Measurements from ENCODE around the gene DDOST. TPM values are rescaled to one million over a fixed set of nuclear protein-coding genes. Genes with fewer than 3 reads are reported as not detected.

The DDOST gene
- polyA plus RNA-seq, 2 of the 4 experiments (the other 2 are of a cell fraction) = 158 to 231 TPM

DNA sequence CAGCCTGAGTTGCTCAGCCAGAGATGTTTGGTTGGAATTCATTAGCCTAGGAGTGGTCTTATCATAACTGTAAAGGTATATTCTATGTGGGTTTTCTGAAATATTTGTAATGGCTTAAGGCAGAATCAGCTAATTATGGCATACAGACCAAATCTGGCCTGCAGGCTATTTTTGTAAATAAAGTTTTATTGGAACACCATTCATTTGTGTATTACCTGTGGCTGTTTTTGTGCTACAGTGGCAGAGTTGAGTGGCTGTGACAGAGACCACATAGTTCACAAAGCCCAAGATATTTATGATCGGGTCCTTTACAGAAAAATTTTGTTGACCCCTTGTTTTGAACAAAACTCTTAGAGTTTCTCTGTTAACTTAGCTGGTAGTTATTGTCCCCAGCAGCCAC is 7.4 kb upstream of the DDOST start:
- Histone ChIP-seq H3K4me1 (no peaks in the 10 kb centered on the region), H3K9me3 (no peaks in the 10 kb centered on the region), H3K4me2 (no peak overlapping the region), H3K4me3 (no peak overlapping the region), H3K27ac (no peak overlapping the region)
- TF ChIP-seq SMC3 (IDR thresholded peaks at IDR 0.05) (no peak), CHD2 (IDR thresholded peaks at IDR 0.05; ENCODE audit: low read length, partially characterized antibody) (no peak), PHF8 (IDR thresholded peaks at IDR 0.05; ENCODE audit: borderline replicate concordance, low read depth) (no peak), HOXB13 (CRISPR knock-in tag; IDR thresholded peaks at IDR 0.05; ENCODE audit: low read depth) (no peak), NFE2L2 (conservative IDR thresholded peaks at IDR 0.05; ENCODE audit: low read length) (no peak)
- DNase-seq (ENCODE audit: low read depth in 1 of 2, low spot score in 1 of 2) = no peak
- CTCF ChIA-PET = no interaction called here
- WGBS (ENCODE audit: missing lambda C conversion rate) = 95% methylated on average over 1 of the region's 1 CpG
- POLR2A ChIA-PET = no interaction called here
- no peak for FAIRE-seq
- no peak for ATAC-seq

GRCh38 chr1:20666804-20667203 is 5.6 kb upstream of the DDOST start:
- Histone ChIP-seq H3K4me1 (peaks cover 6% of the 10 kb centered on the region; the same call in 1 of the 3 replicates), H3K4me3 (no peak overlapping the region), H3K9me3 (no peaks in the 10 kb centered on the region), H3K4me2 (no peak overlapping the region), H3K27ac (no peak overlapping the region)
- DNase-seq (ENCODE audit: low read depth in 1 of 2, low spot score in 1 of 2) = peak; percentile 41 to 46
- WGBS (ENCODE audit: missing lambda C conversion rate) = no CpG with 5 or more reads among the region's 1 CpG
- ATAC-seq = peak in 1 of 2 experiments; percentile 63; a peak in 3 of 6 replicates
- no peak for FAIRE-seq
- ChIA-PET CTCF (interaction anchor here (0.7 to 1.1 kb wide), 3 partner anchors 92 to 454 kb away, joined by 3 to 6 read pairs (median 3); no protein-coding TSS in a partner anchor), POLR2A (no interaction called here)
- TF ChIP-seq USF2 (IDR thresholded peaks at IDR 0.05) = peak; percentile 89
- TF ChIP-seq NFE2L2 (conservative IDR thresholded peaks at IDR 0.05; ENCODE audit: low read length) = no peak

GRCh38 chr1:20666146-20666545 is 5.0 kb upstream of the DDOST start:
- no peaks in the 10 kb centered on the region for H3K9me3 ChIP-seq
- no peak overlapping the region for H3K4me2 ChIP-seq
- ChIA-PET CTCF (interaction anchor here (0.7 to 1.2 kb wide), 4 partner anchors 91 to 454 kb away, joined by 3 to 6 read pairs (median 3); no protein-coding TSS in a partner anchor), POLR2A (no interaction called here)
- 98% methylated on average over 7 of the region's 16 CpGs for WGBS (ENCODE audit: missing lambda C conversion rate)
- ATAC-seq = no peak
- H3K4me1 ChIP-seq = peaks cover 6% of the 10 kb centered on the region; the same call in 1 of the 3 replicates
- FAIRE-seq = no peak
- H3K27ac ChIP-seq = no peak overlapping the region
- TF ChIP-seq TP53 (CRISPR knock-in tag; IDR thresholded peaks at IDR 0.05) (no peak), NPAS2 (CRISPR knock-in tag; IDR thresholded peaks at IDR 0.05; ENCODE audit: borderline replicate concordance) (no peak), RCOR1 (IDR thresholded peaks at IDR 0.05; ENCODE audit: low read depth, low read length) (no peak), NR3C1 (IDR thresholded peaks at IDR 0.05) (no peak)
- DNase-seq (ENCODE audit: low read depth in 1 of 2, low spot score in 1 of 2) = no peak
- no peak overlapping the region for H3K4me3 ChIP-seq

DNA sequence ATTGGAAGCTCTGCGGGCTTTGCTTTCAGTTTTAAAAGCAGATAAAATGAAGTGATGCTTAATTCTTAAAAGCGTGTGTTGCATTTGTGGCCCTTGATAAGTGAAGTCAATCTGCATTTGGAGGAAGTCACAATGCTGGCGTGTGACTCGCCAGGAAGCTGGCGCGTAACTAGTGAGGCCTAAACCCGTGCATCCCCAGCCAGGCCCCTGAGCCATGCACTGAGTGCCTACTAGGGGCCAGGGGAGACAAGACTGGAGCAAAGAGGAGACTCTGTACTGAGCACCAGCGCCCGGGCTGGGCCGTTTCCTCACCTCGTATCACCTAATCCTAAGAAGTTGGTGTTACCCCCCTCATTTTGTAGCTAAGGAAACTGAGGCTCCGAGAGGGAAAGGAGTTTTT is 4.6 kb upstream of the DDOST start:
- H3K27ac ChIP-seq = no peak overlapping the region
- H3K4me1 ChIP-seq = peaks cover 6% of the 10 kb centered on the region; the same call in 1 of the 3 replicates
- CTCF ChIA-PET = interaction anchor here (1.2 kb wide), 1 partner anchor 144 kb away, joined by 3 read pairs; no protein-coding TSS in a partner anchor
- 89% methylated on average over 12 of the region's 12 CpGs for WGBS (ENCODE audit: missing lambda C conversion rate)
- no peak overlapping the region for H3K4me2 ChIP-seq
- no peak for TF ChIP-seq MAFK (IDR thresholded peaks at IDR 0.05; ENCODE audit: partially characterized antibody)
- TF ChIP-seq ZSCAN20 (CRISPR knock-in tag; IDR thresholded peaks at IDR 0.05) = no peak
- TF ChIP-seq, protein P1, sequence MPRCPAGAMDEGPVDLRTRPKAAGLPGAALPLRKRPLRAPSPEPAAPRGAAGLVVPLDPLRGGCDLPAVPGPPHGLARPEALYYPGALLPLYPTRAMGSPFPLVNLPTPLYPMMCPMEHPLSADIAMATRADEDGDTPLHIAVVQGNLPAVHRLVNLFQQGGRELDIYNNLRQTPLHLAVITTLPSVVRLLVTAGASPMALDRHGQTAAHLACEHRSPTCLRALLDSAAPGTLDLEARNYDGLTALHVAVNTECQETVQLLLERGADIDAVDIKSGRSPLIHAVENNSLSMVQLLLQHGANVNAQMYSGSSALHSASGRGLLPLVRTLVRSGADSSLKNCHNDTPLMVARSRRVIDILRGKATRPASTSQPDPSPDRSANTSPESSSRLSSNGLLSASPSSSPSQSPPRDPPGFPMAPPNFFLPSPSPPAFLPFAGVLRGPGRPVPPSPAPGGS (IDR thresholded peaks at IDR 0.05) = no peak
- no peak for TF ChIP-seq HEYL (CRISPR knock-in tag; IDR thresholded peaks at IDR 0.05)
- no peak for TF ChIP-seq SREBF2 (IDR thresholded peaks at IDR 0.05)
- no peak for TF ChIP-seq NFE2L2 (conservative IDR thresholded peaks at IDR 0.05; ENCODE audit: low read length)
- no peak for TF ChIP-seq FOXS1 (CRISPR knock-in tag; IDR thresholded peaks at IDR 0.05)
- no peak for TF ChIP-seq SMC3 (IDR thresholded peaks at IDR 0.05)
- TF ChIP-seq ZNF302 (CRISPR knock-in tag; IDR thresholded peaks at IDR 0.05) = no peak
- TF ChIP-seq EHF (CRISPR knock-in tag; IDR thresholded peaks at IDR 0.05) = no peak
- no peaks in the 10 kb centered on the region for H3K9me3 ChIP-seq
- no peak for ATAC-seq
- no peak for DNase-seq (ENCODE audit: low read depth in 1 of 2, low spot score in 1 of 2)
- H3K4me3 ChIP-seq = no peak overlapping the region
- POLR2A ChIA-PET = no interaction called here
- FAIRE-seq = no peak

All from A549 (cell line).